Measurements from ENCODE around the gene SUSD6. TPM values are rescaled to one million over a fixed set of nuclear protein-coding genes. Genes with fewer than 3 reads are reported as not detected.

The SUSD6 gene
- total RNA-seq, 1 experiment from 2014 or later = 3.7 TPM

DNA sequence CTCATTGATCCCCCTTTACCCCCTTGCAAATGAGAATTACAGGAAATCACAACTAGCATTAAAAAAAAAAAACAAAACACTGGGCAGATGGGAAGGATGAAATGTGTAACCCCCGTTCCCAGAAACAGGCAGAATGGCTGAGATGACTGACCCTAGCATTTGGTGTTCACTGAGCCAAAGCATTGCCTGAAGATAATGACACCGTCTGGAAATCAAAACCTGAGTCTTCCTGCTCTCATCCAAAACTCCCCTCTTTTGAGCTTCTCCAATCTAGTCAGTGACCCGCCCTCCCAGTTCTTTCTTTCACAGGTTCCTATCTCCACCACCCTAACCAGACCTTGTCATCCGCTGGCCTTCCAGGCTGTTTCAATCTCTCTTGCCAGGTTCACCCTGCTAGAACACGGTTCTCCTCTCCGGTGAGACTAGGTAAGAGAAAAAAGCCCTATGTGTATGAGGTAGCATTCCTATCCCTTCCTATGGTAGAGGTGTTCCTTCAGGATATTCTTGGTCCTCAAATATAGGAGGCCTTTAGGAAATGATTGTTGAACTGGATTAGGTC lies 21.3 kb downstream of the SUSD6 start:
- Histone ChIP-seq H3K27ac (ENCODE audit: insufficient read length, low read depth, low read length) (no peak overlapping the region), H3T11ph (ENCODE audit: low read length) (no peak overlapping the region), H3K9ac (ENCODE audit: extremely low read depth, insufficient read length, low read length) (no peak overlapping the region), H4K91ac (ENCODE audit: insufficient read length, low read depth, low read length) (no peak overlapping the region), H3K79me1 (ENCODE audit: insufficient read depth, low read depth, low read length, poor library complexity, severe bottlenecking) (no peaks in the 10 kb centered on the region), H3K27me3 (ENCODE audit: insufficient read depth, low read length) (no peaks in the 10 kb centered on the region), H3K56ac (ENCODE audit: insufficient read length, low read depth, low read length) (no peak overlapping the region), H3K9me3 (ENCODE audit: control insufficient read depth, low read depth, low read length) (no peaks in the 10 kb centered on the region), H2AFZ (ENCODE audit: low read length) (no peak overlapping the region), H4K8ac (replicated peaks; ENCODE audit: insufficient read length, low read depth, low read length) (no peak overlapping the region), H3K4ac (ENCODE audit: low read depth, low read length) (no peak overlapping the region), H2BK120ac (ENCODE audit: low read depth, low read length, poor library complexity, severe bottlenecking) (no peak overlapping the region), H2BK12ac (ENCODE audit: insufficient read length, low read depth, low read length) (no peak overlapping the region), H3K18ac (ENCODE audit: insufficient read length, low read depth, low read length) (no peak overlapping the region), H2BK5ac (ENCODE audit: insufficient read length, low read length) (no peak overlapping the region), H3K23ac (ENCODE audit: insufficient read length, low read depth, low read length) (no peak overlapping the region), H3K4me2 (ENCODE audit: insufficient read depth, insufficient read length, low read length) (no peak overlapping the region), H2BK20ac (ENCODE audit: low read depth, low read length, poor library complexity, severe bottlenecking) (no peak overlapping the region), H4K20me1 (ENCODE audit: control insufficient read depth, insufficient read depth, insufficient read length) (no peaks in the 10 kb centered on the region), H3K23me2 (ENCODE audit: insufficient read length, low read depth, low read length, poor library complexity, severe bottlenecking) (no peaks in the 10 kb centered on the region), H4K5ac (ENCODE audit: insufficient read length, low read depth, low read length) (no peak overlapping the region), H2AK5ac (ENCODE audit: insufficient read length, low read length) (no peak overlapping the region), H3K4me1 (ENCODE audit: insufficient read depth, low read length) (peaks cover 8% of the 10 kb centered on the region; the same call in 1 of the 2 replicates), H3K14ac (ENCODE audit: insufficient read depth, low read length) (no peak overlapping the region), H2BK15ac (ENCODE audit: low read depth, low read length) (no peak overlapping the region), H3K79me2 (ENCODE audit: insufficient read depth, low read length) (no peaks in the 10 kb centered on the region)
- Mint-ChIP-seq H3K4me3 (no peak overlapping the region; a peak in 1 of 5 replicates), H3K4me1 (peaks cover 68 to 71% of the 10 kb centered on the region in 2 experiments), H3K27me3 (ENCODE audit: low read depth) (no peaks in the 10 kb centered on the region), H3K9me3 (no peaks in the 10 kb centered on the region), H3K36me3 (ENCODE audit: insufficient read depth in 1 of 3, low read depth in 3 of 3) (no peaks in the 10 kb centered on the region), H3K27ac (no peak overlapping the region; a peak in 1 of 7 replicates)
- no peak for DNase-seq
- no peak for TF ChIP-seq CTCF (conservative IDR thresholded peaks at IDR 0.05)
- WGBS (ENCODE audit: extremely low coverage, insufficient read length, low lambda C conversion rate) = no CpG with 5 or more reads among the region's 6 CpGs
